CD4-positive, alpha-beta T cell treated with Interferon gamma for 1 hour (primary cell): ENCODE data around the gene SLC9A2.

ENCODE experiments used
- DNase-seq: peaks from one replicate; pipeline ENCODE4 v3.0.0-alpha.2; 2020

Gene SLC9A2

DNA sequence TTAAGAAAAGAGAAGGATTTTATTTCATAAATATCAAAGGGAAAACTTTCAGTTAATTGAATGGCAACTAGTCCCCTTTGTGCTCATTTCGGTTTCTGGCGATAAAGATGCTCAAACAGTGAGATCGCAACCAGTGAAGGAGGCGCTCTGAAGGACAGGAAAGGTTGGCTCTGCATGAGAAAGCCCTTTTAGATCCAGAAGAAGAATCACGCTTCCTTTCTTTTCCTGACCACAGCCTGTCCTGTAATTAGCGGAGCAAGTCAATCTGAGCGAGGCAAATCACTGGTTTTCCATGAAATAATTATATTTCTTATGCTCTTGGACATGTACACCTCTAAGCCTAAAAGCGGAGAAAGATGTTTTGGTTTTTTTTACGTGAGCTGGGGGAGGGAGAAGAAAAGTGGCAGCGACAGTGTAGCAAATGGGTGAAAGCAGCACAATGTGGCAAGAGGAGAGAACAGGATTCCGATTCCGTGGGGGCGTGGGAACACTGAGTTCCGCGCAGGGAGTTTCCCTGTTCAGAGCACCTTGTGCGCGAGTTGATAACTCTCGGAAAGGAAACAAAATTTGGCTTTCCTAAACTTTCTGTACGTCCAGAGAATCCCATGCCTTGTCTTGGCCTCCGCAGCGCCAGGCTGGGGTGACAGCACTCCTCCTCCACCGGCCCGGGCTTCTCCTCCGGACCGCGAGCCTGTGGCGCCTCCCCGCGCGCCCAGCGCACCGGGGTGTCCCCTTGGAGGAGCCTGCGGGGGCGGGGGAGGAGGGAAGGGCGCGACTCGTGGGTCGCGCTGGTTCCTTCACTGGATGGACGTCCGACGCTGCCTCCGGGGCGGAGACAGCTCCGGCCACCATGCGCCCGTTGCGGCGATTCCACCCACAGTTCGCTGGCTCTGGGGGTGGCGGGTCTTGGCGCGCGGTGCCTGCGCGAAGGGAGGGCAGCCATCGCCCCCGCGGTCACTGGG, 620 bp upstream of the SLC9A2 start:
- no peak for DNase-seq

DNA sequence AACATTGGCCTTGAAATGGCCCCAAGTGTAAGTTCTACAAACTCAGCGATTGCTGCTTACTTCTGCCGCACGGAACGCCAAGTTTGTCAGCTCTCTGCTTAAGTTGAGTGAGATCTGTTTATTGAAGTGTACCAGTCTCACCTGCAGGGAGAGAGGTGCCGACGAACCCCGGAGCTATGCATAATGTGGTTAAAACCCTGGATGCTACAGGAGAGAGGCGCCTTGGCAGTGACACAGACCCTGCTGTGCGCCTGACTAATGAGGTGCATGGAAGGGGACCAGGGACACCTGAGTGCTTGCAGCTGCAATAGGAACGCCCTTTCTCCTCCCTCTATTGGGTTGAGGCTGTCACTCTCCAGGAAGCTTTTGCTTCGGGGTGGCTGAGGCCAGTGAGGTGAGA, 979 bp downstream of the SLC9A2 start:
- no peak for DNase-seq

DNA sequence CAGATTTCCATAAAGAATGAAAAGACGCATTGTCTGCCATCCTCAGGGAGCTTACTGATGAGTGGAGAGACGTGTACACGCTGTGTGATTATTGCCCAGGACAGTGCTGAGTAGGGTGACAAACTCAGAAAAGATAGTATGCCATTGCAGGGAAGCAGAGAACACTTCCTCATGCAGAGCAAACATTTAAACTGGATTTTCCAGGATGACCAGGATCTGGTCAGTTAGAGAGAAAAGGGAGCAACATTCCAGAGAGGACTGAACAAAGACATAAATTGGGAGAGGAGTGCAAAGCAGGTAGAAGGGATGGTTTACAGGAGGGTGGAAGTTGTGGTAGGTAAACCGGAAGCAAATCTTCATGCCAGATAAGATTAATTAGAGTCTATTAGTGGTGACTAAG, 2.3 kb downstream of the SLC9A2 start:
- no peak for DNase-seq

DNA sequence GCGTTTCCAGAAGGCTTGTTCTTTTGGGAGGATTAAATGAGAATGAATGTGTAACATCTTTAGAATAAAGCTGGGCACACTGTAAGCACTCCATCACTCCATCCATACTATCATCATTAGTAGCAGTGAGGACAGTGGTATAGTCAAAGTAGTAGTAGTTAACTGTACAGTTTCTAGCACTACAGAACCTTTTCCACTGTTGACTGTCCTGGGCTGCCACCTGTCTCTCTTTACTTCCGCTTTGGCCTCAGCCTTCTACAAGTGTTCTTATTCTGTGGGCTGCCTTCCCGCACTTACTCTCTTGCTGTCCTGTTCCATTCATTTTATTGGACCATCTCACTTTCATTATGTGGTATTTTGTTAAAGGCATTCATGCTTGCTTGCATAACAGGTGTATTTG, 3.3 kb downstream of the SLC9A2 start:
- DNase-seq, result no peak

DNA sequence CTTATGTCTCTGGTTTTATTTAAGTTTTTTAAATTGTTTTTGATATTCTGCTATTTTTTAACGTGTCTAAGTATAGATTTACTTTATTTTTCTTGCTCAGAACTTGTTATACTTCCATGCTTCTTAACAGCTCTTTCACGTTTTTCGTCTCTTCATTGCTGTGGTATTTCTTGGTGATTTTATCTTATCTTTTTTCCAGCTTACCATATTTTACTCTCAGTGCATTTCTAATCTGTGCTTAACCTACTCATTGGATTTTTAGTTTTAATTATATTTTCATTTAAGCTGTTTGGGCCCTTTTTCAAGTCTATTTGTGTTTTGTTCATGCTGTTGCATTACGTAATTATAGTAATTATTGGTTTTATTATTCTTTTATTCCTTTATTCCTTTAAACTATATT, 11.1 kb downstream of the SLC9A2 start:
- no peak for DNase-seq

DNA sequence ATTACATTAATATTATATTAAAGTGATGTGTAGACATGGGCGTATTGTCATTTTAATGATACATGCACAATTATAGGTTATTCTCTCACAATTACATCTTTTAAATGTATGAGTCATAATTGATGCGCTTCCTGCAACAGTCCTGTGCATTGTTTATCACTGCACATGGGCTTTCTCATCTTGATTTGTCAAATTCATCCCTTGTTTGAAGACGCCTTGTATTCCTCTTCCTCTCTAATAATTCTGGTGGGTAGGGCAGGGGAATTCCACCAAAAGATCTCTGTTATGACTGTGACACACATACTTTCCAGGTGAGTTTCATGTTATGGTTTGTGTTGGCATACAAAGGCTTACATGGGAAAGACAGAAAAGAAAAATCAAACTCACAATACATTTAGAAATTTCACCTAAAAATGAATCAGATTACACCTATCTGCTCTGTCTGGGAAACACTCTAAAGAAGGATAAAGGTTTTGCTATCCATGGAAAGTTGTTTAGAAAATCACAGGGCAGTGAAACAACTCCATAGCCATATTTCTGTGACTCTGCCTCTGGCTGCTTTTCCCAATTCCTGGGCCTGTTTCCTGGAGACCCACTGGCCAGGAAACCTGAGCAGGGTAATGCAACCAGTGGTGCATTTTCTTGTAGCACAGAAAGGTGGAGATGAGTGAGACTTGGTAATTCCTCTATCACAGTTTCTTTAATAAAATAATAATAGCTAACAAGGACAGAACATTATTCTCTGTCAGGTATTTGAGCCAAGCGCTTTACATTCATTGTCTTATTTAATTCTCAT, 13.2 kb downstream of the SLC9A2 start:
- DNase-seq, result no peak

DNA sequence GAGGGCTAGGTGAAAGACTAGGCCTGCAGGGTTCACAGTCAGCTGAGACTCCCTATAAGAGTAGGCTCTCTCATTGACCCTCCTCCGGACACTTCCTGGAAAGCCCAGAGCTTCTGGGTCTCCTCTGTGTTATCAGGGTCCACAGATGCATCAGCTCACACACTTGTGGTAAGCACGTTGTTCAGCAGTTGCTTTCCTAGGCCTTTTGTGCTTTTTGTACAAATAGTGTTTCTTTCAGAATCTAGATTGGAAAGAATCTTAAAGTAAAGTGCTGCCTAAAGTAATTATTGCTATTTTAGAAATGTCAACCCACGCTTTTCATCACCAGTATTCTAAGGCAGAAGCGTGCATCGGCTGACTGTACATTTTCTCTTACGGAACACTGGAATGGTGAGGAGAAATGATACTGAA, 15.5 kb downstream of the SLC9A2 start:
- no peak for DNase-seq

DNA sequence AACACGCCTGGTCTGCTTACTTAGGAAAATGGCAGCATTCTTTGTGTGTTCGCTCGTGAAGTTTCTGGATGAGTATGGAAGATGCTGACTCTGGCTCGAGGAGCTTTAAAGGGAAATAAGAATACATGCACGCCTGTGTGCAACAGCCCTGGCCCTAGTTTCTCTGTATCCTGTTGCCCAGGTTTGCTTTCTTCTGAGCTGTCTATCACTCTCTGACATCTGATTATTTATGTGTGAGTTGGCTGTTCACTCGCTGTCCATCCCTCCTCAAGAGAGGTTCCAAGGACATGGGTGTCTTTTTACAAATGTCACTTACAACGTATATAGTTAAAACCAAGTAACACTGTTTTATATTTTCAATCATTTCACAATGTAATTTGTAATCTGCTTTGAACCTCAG, 16.0 kb downstream of the SLC9A2 start:
- no peak for DNase-seq

DNA sequence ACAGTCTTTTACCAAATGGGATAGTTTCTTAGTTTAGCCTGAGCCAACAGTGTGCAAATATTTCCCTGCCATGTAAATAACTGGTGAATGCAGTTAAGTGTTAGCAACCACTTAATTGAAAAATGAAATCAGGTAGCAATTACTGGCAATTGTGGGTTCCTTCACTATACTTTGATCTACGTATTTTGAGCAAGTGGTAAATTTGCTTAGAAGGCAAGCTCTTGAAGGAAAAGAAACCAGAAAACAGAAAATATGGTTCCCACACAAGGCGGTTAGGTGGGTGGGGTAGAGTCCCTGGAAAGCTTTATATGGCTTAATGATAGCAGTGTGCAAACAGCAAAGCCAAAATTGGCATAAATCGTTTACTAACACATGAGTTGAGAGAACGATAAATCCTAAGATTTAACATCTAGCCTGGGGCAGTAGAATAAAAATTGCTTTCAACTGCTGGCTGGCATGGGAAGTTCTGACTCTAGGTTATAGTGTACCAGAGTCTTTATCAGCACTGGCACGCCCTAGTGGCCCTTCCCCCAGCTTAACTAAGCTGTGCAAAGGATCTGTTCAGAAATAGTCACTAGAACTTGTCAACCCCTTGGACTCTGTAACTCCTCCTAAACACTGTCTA, 17.0 kb downstream of the SLC9A2 start:
- DNase-seq, result no peak

DNA sequence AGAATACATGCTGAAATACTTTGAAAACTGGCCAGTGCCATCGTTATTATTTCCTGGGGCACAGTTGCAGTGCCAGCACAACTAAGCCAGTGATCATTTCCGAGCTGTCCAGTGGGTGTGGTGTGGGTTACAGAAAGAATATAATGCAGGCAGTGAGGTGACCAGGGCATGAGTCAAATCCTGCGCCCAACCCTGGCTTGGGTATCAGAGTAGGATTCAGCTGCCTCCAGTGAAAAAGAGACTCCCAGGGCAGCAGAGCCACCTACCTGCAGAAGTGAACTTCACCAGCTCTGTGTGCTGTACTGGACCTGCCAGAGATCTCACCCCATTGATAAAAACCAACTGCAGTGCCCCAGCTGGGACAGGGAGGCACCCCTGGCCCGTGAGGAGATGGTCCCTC, 18.0 kb downstream of the SLC9A2 start:
- DNase-seq, result no peak

DNA sequence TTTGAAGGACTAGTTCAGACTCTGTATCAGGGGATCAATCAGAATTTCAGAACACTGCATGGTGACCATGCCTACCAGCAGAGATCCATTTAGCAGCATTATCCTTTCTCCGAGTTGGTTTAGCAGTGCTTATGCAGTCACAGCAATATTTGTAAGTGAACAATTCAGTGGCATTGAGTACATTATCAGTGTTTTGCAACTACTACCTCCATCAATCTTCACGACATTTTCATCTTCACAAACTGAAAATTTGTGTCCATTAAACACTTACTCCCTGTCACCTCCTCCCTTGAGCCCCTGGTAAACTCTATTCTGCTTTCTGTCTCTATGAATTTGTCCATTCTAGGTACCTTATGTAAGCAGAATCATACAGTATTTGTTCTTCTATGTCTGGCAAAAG, 20.1 kb downstream of the SLC9A2 start:
- DNase-seq, result no peak

DNA sequence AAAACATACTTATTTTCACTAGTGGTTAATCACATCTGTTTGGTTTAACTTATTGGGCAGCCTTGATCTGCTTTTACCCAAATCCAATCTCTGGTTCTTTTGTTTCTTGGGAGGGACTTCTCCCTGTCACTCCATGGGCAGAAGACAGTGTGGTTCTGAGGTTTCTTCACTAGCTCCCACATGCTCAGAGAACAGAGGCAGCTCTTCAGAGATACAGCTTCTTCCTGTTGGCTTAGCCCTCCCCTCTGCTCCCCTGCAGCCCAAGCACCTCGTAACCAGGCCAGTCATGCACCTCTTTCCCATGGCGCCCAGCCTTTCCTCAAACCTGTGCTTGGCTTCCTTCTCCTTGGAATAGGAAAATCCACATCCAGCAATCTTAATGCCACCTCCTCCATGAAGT, 32.8 kb downstream of the SLC9A2 start:
- no peak for DNase-seq

DNA sequence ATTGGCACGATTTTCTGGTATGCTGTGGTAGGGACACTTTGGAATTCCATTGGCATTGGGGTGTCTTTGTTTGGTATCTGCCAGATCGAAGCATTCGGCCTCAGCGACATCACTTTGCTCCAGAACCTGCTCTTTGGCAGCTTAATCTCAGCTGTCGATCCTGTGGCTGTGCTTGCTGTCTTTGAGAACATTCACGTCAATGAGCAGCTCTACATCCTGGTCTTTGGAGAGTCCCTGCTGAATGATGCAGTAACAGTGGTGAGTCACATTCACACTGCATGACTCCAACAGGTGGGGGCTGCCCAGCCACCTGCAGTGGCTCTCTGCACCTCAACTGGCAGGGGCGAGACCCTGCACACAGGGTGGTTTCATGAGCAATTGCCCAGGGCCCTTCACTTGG, 38.4 kb downstream of the SLC9A2 start:
- DNase-seq, result no peak

DNA sequence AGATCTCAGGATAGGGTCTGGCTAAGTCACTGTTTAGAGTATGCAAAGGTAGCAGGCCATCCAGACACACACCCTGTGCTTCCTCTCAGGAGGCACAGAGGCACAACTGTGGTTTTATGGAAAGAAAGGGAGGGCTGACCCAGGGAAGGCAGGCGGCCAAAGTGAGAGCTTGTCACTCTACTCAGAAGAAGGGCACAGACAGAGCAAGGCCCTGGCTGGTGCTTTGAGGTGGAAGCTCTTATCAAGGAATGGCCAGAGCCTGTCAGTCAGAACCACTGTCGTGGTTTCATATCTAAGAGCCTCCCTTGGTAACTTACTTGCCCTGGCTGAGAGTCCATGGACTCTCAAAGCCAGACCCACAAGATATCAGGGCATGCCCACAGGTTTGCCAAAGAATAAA, 40.7 kb downstream of the SLC9A2 start:
- no peak for DNase-seq

DNA sequence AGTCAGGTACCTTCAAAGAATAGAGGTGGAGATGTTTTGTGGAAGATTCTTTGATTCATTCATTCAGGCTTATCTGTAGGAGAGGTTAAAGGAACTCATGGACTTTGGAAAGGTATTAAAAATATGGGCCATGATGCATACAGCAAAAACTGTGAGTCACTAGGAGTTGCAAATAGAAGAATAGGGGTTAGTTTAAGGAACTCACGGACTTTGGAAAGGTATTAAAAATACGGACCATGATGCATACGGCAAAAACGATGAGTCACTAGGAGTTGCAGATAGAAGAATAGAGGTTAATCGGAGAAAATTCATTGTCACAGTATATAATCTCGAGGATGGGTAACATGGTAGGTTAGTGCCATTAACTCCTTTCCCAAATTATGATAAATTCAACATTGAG, 41.2 kb downstream of the SLC9A2 start:
- no peak for DNase-seq

DNA sequence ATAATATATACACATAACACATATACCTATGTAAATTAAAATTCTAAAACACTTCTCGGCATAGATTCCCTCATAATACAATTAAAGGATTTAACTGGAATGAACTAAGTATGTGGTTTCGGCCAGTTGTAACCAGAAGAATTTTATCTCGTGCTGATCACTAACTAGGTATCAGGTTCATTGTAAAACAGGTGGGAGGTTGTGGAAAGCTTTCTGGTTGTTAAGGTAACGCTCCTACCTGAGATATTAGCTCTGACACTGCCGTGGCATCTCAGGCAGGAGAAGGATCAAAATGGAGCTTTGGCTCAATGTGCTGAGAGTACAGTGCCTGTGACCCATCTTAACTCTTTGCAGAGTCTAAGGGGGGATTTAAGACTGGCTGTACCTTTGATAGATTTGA, 42.5 kb downstream of the SLC9A2 start:
- no peak for DNase-seq

DNA sequence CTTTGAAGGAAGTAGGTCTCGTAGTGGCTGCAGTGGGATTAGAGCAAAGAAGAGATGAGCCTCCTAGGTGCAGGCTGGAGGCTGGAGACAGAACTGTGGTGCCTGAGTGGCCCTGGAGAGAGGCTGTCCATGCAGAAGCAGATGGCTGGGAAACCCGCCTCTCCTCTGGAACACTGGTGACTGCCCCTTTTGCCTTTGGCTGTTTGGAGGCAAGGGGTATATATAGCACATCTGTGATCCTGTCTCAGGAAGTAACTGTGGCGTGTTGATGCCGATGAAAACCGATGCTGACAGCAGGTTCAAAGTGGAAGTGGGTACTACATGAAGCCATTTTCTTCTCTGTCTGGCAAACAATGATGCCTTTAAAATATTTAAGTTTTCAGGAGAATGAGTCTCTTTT, 43.5 kb downstream of the SLC9A2 start:
- no peak for DNase-seq

DNA sequence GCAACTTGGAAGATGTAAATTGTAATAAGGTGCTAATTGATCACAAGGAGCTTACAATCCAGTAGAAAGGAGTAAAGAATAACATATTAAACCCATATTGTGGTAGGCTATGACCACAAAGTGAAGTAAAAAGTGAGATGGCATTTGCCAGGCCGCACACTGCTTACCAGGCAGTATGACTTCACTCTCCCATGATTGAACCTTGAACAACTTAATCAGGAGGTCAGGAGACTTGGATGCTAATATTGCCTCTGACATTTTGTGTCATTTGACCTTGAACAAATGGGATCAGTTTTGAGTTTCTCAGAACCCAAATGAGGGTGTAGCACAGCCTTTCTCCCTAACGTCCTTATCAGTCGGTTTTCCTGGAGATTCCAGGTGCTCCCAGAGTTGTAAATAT, 44.0 kb downstream of the SLC9A2 start:
- DNase-seq, result no peak

DNA sequence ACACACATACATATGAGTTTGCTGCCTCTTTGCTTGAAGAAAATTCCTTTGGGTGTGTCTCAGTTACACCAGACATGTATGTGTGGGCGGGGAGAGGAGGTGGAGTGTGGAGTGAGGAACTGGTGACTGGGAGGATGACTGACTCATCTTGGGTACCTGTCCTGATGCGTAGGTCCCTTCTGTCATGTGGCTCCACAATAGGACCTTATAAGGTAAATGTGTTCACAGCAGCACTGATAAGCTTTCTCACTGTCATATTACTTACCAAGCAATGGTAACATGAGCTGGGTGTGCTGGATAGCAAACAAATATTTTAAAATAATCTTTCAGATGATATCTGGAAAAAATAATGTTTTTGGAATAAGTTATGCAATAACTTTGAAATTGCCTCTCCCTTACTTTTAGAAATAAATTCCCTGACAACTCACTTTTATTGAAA, 45.1 kb downstream of the SLC9A2 start:
- no peak for DNase-seq

DNA sequence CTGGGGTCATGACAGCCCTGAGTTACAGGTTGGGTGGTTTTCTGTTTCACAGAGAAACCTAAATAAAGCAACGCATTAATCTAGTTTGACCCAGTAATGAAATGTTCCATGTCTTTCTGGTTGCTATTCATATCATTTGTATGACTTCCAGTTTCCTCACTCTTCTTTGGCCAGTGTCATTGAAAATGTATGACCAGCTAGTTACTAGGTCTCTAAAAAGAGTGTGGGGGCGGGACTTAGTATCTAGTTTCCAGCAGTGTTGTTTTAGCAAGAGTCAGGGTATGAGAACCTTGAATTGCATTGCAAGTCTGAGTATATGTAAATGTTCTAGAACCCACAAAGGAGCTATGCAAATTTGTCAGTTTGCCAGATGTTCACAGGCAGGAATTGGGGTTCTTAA, 47.7 kb downstream of the SLC9A2 start:
- DNase-seq, result no peak

DNA sequence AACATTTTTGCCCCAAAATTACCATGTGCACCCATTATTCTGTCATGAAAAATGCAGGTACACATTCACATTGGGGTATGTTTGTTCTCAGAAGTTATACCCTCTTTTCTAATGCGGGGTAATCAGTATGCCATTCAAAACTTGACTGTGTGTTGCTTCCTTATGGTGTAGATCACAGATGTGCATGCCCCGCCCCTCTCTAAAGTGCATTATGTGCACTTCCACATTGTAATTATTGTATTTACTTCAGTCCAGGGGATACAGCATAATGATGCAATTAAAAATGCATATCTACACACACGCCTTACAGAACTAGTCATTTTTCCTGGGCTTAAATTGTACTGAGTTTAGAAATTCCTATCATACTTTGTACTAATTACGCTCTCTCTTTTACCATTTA, 48.8 kb downstream of the SLC9A2 start:
- DNase-seq, result no peak

DNA sequence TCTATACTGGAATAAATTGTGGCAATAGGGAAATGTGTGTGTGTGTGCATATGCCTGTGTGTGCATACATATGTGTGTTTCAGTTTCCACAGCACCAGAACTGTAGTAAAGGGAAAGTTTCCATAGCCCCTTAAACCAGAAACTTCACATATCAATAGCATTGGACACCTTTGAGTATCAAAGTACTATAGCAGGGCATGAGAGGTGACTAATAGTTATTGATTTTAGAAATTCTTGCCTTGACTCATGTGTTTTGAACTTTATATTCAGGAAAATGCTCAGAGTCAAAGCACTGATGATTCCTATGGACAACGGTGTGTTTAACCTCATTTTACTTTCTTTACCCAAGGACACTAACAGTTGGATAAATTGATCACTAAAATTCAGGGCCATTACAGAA, 50.0 kb downstream of the SLC9A2 start:
- DNase-seq, result no peak

DNA sequence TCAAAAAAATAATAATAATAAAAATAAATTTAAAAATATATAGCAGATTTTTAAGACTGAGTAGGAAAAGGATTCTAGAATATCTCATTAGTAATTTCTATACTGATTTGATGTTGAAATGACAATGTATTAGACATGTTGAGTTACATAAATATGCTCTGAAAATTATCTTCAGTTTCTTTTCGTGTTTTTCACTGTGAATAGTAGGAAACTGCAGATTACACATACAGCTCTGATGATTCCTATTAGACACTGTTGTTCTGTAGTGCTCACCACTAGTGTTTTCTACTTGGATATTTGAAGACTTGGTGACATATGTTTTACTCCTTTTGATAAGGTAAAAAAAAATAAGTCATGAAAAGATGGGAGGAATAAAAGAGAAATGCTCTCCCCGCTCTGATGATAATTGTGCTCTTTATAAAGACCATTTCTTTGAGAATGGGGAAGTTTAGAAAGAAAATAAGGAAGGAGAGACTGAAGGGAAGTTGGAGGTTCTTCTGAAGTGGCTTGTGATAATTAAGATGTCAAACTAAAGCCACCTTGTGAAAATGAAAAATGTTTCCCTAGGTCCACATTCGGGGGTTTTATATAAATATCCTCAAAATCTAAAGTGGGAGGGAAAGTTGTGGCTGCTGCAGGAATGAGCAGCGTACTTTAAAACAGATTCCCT, 52.9 kb downstream of the SLC9A2 start:
- DNase-seq, result no peak
